Endothelial cell of umbilical vein (primary cell): ENCODE measurements around the gene NFYC.

Source experiments
- CTCF ChIP-seq, 2 donors: IDR thresholded peaks; 1 replicate in 1 of 2; 2 replicates in 1 of 2; pipeline ENCODE4 v1.5.1; 2011; ENCODE audit warnings: low read length in 2 of 2, mild to moderate bottlenecking in 2 of 2, moderate library complexity in 2 of 2, control low read depth in 1 of 2, inconsistent platforms in 1 of 2, low read depth in 1 of 2; ENCODE audit not compliant: insufficient read depth in 1 of 2; ENCODE audit errors: extremely low read depth in 1 of 2
- EZH2 ChIP-seq: IDR thresholded peaks from 2 replicates; pipeline ENCODE4 v1.6.1; 2012; ENCODE audit warnings: borderline replicate concordance, low read depth, mild to moderate bottlenecking, moderate library complexity, low read length, inconsistent platforms; ENCODE audit not compliant: severe bottlenecking
- GATA2 ChIP-seq: IDR thresholded peaks from 2 replicates; pipeline ENCODE4 v1.7.0; 2011; ENCODE audit warnings: low read depth, mild to moderate bottlenecking, moderate library complexity, mixed read lengths, low read length; ENCODE audit not compliant: insufficient read length, insufficient read depth
- MAX ChIP-seq: IDR thresholded peaks from 2 replicates; pipeline ENCODE4 v1.6.1; 2011; ENCODE audit not compliant: insufficient read depth, insufficient read length
- MYC ChIP-seq: IDR thresholded peaks from one replicate; pipeline ENCODE4 v1.6.1; 2011; ENCODE audit warnings: mild to moderate bottlenecking, low read depth, low read length
- POLR2A ChIP-seq: IDR thresholded peaks from 2 replicates; pipeline ENCODE4 v1.6.1; 2012; ENCODE audit warnings: low read depth, mild to moderate bottlenecking, control low read depth, low read length
- POLR2AphosphoS5 ChIP-seq: IDR thresholded peaks from 2 replicates; pipeline ENCODE4 v1.6.1; 2012; ENCODE audit warnings: low read depth, mild to moderate bottlenecking, control low read depth, low read length, moderate library complexity; ENCODE audit not compliant: insufficient read depth

- no peak for TF ChIP-seq POLR2A
- TF ChIP-seq POLR2AphosphoS5, result no peak
- no peak for TF ChIP-seq CTCF (IDR thresholded peaks at IDR 0.05; ENCODE audit: extremely low read depth in 1 of 2, insufficient read depth in 1 of 2, low read depth in 1 of 2, low read length in 2 of 2)
- TF ChIP-seq EZH2, result no peak
- no peak for TF ChIP-seq GATA2
- TF ChIP-seq MAX, result no peak
- no peak for TF ChIP-seq MYC
Measured at GRCh38 chr1:40749817-40750216, 58.3 kb downstream of the NFYC start.
